SK-MEL-5 (cell line): ENCODE measurements around the gene TIGD1. TPM values are rescaled to one million over a fixed set of nuclear protein-coding genes. Genes with fewer than 3 reads are reported as not detected.

Source experiments
- DNase-seq: peaks from one replicate; pipeline ENCODE4 v3.0.0-alpha.2; 2016; ENCODE audit warnings: low read depth, low spot score
- in situ Hi-C: cut with HindIII; loops from 2 replicates; pipeline ENCODE4 v1.10.0; 2016; ENCODE audit warnings: low sequenced_read_pairs, high pct_unique_total_duplicates, low pct_unique_long_range_greater_than_20kb
- polyA plus RNA-seq, 2 experiments: library from polyadenylated mRNA; depleted of rRNA; stranded (reverse); fragments of >200 nt; gene quantifications; 2 replicates each; pipeline ENCODE4 v1.2.3, GENCODE V29; 2015
- total RNA-seq: library from RNA; depleted of rRNA; stranded (reverse); fragments of >200 nt; shearing (Covaris generic); gene quantifications from 2 replicates; pipeline ENCODE4 v1.2.3, GENCODE V29; 2014; rRNA removed

TIGD1 gene
- total RNA-seq = 4.1 and 4.7 TPM in 2 replicates
- 3.5 and 4.3 TPM in 2 replicates for polyA plus RNA-seq (2015; cell fraction: cytosol; rRNA removed)
- 28.2 and 50.4 TPM in 2 replicates for polyA plus RNA-seq (2015; cell fraction: nucleus; rRNA removed)

DNA sequence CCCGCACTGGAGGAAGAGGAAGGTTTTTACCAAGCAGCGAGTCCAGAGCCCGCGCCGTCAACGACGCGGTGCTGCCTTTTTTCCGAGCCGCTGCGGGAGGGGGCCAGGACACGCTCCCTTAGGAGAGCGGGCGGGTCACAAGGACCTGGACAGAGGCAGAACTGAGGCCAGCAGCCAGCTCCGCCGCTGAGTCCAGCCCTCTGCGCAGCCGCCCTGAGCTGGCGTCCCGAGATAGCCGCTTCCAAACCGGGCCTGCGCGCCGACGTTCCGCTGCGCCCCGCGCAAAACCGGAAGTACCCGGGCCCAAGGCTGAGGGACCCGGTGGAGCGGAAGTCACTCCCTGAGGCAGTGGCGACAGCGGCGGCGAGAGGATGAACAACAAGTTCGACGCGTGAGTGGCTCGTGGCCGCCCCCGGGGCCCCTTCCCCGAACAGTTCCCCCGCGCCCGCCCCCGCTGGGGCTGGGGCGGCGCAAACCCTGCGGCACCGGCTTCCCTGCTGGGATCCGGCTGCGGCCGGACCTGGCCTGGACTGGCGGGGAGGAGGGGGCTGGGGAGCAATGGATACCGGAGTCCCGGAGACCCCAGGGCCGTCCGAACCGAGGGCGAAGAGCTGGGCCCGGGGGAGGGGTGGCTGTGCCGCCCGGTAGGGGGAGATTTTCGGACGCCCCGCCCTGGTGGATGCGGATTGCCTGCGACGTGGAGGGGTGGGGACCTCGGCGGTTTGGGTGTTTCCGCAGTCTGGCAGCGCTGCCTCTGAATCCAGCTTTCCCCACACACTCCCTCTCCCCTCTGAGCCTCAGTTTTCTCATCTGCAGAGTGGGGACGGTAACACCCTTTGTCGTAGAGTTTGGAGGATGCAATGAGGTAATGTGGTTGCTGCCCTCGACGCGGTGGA lies at the start of gene TIGD1, which contains the start of gene EIF4E2:
TSS of gene TIGD1 (minus strand) at position 204 of the 896 bp plus-strand sequence. CDS start 675 bp downstream, outside the sequence.
TSS of gene EIF4E2 (plus strand) at position 336 of the 896 bp plus-strand sequence. CDS start at position 372, 36 bp downstream.
- in situ Hi-C loops = no loop called here

DNA sequence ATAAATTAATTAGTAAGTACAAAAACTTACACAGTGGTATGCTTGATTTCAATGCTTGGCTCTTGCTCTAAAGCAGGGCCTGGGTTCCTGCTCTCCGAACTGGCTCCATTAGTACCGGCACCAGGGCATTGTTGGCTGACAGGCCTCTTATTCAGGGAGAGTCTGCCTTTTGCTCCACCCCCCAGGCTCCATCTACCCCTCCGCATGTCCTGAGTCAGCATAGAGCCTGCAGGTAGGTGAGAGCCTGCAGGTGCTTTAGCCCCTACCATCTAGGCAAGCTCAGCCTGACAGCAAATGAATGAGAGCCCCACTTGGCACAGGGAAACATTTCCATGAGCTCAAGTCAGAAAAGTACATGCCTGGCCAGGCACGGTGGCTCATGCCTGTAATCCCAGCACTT lies 47.9 kb upstream of the TIGD1 start:
- no peak for DNase-seq
- in situ Hi-C loops = no loop called here

More for the DNA sequence above, at the start of gene TIGD1, which contains the start of gene EIF4E2:
- DNase-seq = peak; percentile 91

DNA sequence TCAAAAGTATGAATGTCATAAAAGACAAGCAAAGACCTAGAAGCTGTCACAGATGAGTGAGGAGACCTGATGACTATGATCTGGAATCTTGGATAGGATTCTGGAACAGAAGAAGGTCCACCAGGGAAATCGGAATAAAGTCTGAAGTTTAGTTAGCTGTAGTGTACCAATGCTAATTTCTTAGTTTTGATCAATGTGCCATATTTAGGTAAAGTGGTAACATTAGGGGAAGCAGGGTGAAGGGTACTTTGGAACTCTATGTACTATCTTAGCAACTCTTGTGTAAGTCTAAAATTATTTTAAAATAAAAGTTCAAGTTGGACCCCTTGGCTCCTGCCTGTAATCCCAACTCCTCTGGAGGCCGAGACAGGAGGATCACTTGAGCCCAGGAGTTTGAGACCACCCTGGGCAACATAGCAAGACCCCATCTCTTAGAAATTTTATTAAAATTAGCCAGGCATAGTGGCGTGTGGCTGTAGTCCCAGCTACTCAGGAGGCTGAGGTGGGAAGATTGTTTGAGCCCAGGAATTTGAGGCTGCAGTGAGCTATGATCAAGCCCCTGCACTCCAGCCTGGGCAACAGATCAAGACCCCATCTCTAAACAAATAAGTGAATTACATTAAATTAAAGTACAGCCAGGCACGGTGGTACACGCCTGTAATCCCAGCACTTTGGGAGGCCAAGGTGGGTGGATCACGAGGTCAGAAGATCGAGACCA lies 47.2 kb upstream of the TIGD1 start:
- in situ Hi-C loops = no loop called here

DNA sequence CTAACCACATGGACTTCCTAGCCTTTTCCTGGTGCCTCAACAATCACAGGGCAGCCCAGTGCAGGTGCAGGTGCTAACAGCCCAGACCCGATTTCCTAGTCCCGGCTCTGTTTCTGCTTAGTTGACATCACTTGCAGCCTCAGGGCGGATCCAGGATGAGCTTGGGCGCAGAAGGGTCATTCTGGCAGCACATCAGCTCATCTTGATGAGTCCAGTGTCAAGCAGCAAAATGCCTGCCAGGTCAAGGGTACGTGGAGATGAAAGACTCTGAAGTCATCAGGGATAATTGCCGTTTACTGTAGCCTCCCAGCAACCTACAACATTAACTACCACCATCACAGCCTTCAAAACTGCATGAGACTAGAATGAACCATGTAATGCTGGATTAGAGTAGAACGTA lies 43.6 kb upstream of the TIGD1 start:
- in situ Hi-C loops = no loop called here
- no peak for DNase-seq

More for the DNA sequence above, 47.2 kb upstream of the TIGD1 start:
- no peak for DNase-seq

DNA sequence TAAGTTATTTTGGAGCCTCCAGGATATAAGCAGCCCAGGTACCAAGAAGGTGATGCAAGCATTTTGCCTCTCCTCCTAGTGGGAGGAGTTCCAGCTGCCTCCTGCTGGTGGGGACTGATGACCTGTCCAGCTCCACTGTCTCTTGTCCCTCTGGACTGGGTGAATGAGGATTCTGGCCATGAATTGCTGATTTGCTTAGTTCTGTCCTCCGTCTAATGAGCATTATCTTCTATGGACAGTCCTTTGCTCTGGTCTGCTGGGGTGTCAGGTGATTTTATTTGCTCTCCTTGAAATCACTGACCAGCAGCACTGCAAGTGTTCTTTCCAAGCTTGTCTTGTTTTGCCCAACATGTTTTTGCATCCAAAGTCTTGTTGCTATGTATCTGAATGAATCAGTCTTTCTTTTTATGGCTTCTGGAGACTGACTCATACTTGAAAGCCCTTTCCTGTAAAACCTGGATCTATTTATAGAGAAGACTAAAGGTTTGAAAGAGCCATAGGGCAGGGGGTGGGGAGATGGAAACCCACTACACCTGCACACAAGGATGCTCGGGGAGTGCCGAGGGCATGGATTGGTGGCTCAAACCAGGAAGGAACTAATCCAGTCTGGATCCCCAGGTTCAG lies 42.5 kb upstream of the TIGD1 start:
- in situ Hi-C loops = no loop called here
- no peak for DNase-seq

DNA sequence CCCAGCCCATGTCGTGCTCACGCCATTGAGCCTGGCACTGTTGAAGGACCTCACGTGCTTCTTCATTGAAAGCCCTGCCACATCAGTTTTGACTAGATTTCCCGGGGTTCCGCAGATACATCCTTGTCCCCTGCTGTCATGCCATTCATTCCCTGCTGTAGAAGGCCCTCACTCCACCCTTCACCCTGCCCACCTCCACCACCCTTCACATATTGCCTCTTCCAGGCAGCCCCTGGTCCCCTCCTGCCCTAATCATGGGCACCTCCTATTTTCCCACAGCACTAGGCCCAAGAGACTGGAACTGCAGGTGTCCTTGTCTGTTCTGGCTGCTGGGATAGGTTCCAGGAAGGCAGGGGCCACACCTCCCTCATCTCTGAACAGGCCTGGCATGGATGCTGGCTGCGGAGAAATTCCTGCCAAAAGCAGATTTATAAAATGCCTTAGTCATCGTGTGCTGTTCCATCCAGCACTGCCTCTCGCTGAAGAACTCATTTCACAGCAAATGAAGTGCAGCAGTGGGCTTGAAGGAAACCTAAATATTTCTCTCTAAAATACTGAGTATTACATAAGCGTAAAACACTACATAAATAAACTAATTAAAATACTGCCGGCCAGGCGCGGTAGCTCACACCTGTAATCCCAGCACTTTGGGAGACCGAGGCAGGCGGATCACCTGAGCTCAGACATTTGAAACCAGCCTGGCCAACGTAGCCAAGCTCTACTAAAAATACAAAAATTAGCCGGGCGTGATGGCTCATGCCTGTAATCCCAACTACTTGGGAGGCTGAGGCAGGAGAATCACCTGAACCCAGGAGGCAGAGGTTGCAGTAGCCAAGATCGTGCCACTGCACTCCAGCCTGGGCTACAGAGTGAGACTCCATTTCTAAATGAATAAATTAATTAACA lies 38.6 kb upstream of the TIGD1 start:
- no peak for DNase-seq
- in situ Hi-C loops = no loop called here

DNA sequence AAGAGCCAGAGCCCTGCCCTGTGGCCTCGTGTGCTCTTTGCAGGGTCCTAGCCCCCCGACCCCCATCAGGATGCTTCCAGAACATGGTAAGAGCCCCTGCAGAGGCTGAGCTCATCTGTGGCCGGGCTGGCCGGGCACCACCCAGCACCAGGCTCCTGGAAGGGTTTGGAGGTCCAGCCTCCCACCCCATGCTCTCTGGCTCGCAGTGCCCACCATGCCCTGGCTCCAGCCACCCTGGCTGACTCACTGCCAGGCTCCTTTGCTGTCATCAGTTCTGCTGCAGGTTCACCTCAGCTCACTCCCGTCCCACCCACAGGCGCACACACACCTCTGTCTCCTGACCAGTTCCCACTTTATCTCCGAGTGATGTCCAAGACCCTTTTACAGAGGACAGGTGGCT lies 37.7 kb upstream of the TIGD1 start:
- in situ Hi-C loops = no loop called here
- DNase-seq = no peak

DNA sequence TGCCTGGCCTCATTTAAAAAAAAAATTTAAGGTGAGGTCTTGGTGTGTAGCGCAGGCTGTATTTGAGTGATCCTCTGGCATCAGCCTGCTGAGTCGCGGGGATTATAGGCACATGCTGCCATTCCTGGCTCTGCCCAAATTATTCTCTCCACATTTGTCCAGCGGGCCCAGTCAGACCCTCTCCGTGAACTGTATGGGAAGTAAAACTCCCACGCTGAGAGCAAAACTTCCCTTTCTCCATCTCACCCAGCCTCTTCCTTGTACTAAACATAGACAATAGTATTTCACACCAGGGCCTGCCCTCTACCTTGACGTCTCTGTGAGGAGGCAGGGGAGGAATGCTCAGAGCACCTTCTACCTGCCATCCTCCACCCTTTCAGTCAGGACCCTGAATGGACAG lies 37.2 kb upstream of the TIGD1 start:
- in situ Hi-C loops = no loop called here

DNA sequence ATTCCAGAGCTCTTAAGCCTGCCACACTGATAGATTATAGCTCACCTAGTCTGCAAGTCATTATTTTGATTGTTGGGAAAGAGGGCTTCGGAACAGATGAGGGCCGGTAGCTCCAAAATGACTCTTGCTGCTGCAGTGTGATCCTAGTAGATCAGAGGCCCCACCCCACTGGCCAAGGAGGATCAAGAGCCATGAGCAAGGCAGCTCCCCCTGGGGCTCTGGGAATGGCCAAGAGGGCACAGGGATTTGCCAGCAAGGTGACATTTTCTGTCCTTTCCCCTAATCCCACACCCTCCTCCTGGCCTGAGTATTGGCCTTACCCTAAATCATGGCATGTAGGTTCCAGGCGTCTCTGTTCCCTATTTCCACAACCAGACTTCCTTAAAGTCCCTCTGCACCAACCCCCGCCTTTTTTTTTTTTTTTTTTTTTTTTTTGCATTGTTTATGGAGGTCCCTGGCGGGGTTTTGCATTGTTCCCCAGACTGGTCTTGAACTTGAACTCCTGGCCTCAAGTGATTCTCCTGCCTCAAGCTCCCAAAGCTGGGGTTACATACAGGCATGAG lies 36.7 kb upstream of the TIGD1 start:
- no peak for DNase-seq
- in situ Hi-C loops = no loop called here

More for the DNA sequence above, 37.2 kb upstream of the TIGD1 start:
- no peak for DNase-seq

DNA sequence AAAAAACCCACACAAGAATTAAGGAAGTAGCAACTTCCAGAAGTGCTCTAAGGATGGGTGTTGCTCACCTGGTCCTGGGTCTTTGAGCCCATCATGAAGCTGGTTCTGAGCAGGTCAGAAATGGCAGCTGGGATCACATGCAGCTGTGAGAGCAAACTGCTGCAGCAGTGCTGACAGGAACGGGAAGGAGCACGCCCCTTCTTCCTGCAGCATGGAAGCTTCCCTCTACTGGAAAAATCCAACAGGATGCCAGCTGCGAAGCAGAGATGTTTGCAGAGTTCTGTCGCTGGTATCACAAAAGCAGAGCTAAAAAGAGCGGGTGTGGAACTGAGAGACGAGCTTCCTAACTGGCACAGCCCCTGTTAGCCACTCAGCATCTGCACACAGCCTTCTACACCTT lies 33.9 kb upstream of the TIGD1 start:
- no peak for DNase-seq
- in situ Hi-C loops = no loop called here

DNA sequence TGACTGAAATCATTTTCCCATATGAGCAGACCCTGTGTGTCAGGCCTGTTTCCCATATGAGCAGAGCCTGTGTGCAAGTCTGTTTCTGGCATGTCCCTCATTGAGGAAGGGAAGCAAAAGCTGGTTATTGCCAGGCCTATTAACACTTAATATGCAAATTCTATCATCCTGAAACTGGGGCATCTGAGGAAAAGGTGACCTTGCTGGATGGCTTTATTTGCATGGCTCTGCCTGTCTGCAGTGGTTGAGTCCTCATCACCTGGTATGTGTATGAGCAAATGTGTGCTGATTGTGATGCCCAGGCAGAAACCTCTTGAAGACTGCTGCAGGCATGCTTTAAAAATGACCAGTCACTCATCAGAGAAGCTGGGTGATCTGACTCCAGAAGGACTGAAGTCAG lies 31.4 kb upstream of the TIGD1 start:
- no peak for DNase-seq
- in situ Hi-C loops = no loop called here

DNA sequence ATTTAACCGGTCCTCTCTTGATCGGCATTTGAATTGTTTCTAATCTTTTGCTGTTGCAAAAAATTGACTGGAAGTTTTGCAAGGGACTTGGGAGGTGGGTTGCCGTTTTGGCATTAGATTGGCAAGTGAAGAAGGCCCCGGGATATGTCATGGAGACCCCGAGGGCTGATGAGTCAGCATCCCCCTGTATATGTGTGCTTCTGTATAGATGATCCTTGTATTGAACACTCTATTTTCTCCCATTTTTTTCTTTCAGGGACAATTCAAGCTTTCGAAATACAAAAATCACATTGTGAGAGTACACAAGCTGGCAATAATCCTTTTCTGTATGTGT lies 30.3 kb upstream of the TIGD1 start:
- DNase-seq = no peak
- in situ Hi-C loops = no loop called here

DNA sequence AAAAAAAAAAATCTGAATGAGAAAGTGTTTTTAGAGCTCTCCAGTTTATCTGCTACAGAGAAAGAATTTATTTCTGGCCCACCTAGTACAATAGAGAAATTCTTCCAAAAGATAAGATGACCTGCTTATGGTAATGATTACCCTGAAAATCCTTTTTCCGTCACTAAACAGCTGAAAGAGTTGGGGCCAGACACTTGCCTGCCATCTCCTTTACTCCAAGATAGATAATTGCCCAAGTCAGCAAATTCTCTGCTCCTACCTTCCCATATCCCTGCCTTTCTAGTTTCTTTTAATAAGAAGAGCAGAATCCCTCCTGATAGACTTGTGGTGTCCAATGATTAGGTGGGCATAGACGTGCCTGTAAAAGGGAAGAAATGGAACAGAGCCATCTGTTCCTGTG lies 28.3 kb upstream of the TIGD1 start:
- in situ Hi-C loops = no loop called here
- DNase-seq = no peak

DNA sequence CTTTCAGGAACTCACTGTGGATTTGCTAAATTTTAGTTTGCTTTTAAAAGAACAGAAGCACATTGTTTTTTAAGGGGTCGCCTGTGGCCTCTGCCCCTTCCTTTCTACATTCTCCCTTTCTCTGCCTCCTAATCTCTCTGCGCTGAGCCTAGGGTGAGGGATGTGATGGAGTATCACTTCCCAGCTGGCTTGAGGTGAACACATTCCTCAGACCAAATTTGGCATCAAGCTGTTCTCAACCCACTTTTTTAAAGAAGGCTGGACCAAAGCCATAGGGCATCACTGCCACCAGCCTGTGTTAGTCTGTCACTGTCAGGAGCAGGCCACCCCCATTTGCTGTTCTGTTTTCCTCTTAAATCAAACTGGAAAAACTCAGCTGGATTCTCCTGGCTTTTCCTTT lies 27.5 kb upstream of the TIGD1 start:
- DNase-seq = no peak
- in situ Hi-C loops = no loop called here

DNA sequence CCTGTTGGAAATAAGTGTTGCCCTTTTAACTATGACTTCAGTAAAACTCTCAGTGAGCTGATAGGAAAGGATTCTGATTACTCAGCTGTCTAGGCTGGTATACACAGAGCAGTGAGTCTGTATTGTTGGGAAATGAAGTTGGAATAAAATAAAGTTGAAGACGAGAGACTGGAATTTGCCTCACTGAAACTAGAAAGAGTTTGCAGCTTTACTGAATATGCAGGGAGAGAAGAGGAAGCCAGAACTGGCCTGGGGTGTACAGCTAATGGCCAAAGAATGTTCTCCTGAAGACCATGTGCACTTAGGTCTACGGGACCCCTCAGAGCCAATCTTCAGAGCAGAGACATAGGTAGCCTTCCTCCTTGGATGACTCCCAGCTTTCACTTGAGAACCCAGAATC lies 26.6 kb upstream of the TIGD1 start:
- in situ Hi-C loops = no loop called here
- no peak for DNase-seq

DNA sequence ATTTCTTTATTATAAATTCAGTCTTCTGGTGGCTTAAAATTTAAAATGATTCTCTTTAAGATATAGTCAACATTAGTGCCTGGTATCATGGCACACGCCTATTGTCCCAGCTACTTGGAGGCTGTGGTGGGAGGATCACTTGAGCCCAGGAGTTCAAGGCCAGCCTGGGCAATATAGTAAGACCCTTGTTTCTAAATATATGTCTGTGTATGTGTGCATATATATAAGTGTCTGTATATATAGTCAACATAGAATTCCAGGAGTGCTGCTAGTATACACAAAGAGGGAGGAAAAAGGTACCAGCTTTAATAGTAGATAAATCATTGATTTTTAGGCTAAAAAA lies 25.0 kb upstream of the TIGD1 start:
- in situ Hi-C loops = no loop called here
- DNase-seq = no peak
